DMS114 treated with DMSO at 0.1 percent for 48 hours (cell line): ENCODE measurements around the gene KRT1.

Source experiments
- DNase-seq: peaks from one replicate; lab custom pipeline; 2025; ENCODE audit not compliant: unreplicated experiment; lab: John Stamatoyannopoulos, UW

The KRT1 gene

GRCh38 chr12:52662093-52662917 lies 17.9 kb downstream of the KRT1 start:
- no peak for DNase-seq

GRCh38 chr12:52661668-52662067 lies 18.5 kb downstream of the KRT1 start:
- DNase-seq, result no peak

GRCh38 chr12:52660934-52661499 lies 19.2 kb downstream of the KRT1 start:
- no peak for DNase-seq

GRCh38 chr12:52659951-52660350 lies 20.3 kb downstream of the KRT1 start:
- no peak for DNase-seq

GRCh38 chr12:52659395-52659794 lies 20.8 kb downstream of the KRT1 start:
- no peak for DNase-seq

- no peak for DNase-seq
Measured at GRCh38 chr12:52658196-52658595, 22.0 kb downstream of the KRT1 start.

GRCh38 chr12:52657250-52657902 lies 22.8 kb downstream of the KRT1 start:
- DNase-seq, result no peak

DNA sequence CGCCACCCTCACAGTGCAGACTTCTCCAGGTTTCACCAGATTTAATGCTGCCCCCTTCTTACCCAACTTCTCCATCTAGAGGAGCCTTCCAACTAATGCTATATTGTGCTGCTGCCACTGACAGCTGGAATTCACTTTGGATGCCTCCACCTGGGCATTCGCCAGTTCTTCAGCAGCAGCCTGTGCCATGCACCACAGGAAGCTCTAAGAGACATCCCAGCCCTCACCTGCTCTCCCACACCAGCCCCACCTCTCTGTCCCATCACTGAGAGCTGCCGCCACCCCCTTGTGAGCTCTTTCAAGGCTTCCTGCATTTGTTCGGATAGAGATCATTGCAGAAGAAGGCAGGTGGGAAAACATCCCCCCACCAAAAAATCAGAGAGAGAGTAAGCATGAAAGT lies 23.6 kb downstream of the KRT1 start:
- no peak for DNase-seq

DNA sequence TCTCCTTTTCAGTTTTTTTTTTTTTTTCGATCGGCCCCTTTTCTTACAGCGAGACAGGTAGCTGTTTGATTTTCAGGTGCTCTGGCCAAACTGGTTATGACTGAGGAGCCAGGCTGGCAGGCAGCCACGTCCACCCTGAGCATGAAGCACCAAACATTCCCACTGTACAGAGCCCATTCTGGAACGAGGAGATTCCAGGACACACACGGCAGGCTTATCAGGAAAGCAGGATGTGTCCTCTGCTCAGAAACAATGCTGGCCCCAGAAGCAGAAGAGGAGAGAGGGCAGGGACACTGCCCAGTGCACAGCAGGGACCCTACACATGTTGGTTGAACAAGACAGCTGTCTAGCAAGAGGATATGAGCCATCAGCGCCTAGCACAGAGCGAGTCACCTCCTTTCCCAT lies 24.5 kb downstream of the KRT1 start:
- no peak for DNase-seq

GRCh38 chr12:52655251-52655650 lies 25.0 kb downstream of the KRT1 start:
- no peak for DNase-seq

DNA sequence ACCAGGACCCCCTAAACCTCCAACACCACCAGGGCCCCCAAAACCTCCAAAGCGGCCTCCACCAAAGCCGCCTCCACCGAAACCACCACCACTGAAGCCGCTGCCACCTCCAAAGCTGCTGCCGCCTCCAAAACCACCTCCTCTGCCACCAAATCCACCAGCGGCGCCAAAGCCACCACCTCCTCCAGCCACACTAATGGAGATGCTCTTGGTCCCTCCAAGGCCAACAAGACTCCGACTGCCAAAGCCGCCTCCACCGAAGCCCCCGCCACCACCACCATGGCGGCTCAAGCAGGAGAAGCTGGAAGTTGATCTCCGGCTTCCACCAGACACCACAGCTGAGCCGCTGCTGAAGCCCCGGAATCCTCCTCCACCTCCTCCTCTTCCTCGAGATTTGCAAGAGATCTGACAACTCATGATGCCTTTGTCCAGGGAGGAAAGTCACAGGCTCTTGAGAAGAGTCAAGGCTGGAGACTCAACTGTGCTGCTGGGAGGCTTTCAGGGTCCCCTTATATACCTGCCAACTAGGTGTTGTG lies 28.4 kb downstream of the KRT1 start, which contains the start of gene KRT2:
TSS of gene KRT2 (minus strand) at position 486 of the 536 bp plus-strand sequence. CDS start at position 417, 69 bp downstream.
- DNase-seq, result no peak

DNA sequence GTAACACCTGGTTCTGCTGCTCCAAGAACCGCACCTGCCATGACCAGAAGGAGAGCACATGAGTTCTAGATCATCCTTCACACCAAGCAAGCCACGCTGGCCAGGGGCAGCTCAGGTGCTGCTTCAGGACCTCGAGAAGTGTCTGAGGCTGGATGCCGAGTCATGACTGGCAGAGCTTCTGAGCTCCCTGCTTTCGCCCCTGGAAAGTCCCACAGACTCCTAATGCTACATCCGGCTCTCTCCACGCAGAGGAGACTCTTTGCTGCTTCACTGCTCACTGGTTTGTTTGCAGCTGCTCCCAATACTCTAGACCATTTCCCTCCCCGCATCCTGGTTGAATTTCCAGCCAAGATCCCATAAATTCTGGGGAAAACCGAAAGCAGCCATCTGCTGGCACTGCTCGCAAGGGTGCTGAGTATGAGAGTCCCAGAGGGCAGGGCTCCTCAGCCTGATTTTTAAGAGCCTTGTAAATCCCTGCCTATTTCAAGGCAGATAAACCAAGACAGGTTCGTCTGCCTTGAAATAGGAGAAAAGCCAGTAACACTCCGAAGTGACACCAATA lies 29.6 kb downstream of the KRT1 start:
- DNase-seq, result no peak

GRCh38 chr12:52649066-52649465 lies 31.1 kb downstream of the KRT1 start:
- no peak for DNase-seq

GRCh38 chr12:52648012-52648550 lies 32.1 kb downstream of the KRT1 start:
- DNase-seq, result no peak

GRCh38 chr12:52647601-52648000 lies 32.6 kb downstream of the KRT1 start:
- no peak for DNase-seq

GRCh38 chr12:52646613-52647012 lies 33.6 kb downstream of the KRT1 start:
- DNase-seq, result no peak

- no peak for DNase-seq
Measured at GRCh38 chr12:52645982-52646381, 34.2 kb downstream of the KRT1 start.

GRCh38 chr12:52645120-52645761 lies 35.0 kb downstream of the KRT1 start:
- DNase-seq, result no peak

DNA sequence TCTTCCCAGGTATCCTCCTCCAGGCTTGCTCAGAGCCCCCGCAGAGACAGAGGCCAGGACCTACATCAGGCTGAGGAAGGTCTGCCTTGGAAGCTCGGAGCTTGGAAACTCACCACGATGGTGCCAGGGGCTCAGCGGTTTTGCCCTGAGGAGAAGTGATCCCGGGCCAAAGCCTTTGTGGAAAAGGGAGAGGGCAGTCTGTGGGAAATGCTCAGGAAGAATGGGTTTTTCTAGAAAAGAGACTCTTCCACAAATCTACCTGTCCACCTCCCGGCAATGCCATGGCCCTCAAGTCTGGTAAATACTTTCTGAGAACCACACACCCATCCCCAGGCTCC lies 36.2 kb downstream of the KRT1 start:
- no peak for DNase-seq

- no peak for DNase-seq
Measured at GRCh38 chr12:52643233-52644077, 36.8 kb downstream of the KRT1 start.
